Endothelial cell of umbilical vein (primary cell): ENCODE data around the gene CYBA.

ENCODE experiments used
- POLR2A ChIP-seq: IDR thresholded peaks from 2 replicates; pipeline ENCODE4 v1.6.1; 2012; ENCODE audit warnings: low read depth, mild to moderate bottlenecking, control low read depth, low read length
- POLR2AphosphoS5 ChIP-seq: IDR thresholded peaks from 2 replicates; pipeline ENCODE4 v1.6.1; 2012; ENCODE audit warnings: low read depth, mild to moderate bottlenecking, control low read depth, low read length, moderate library complexity; ENCODE audit not compliant: insufficient read depth
- TF ChIP-seq, protein P1 (sequence below), 2 donors: IDR thresholded peaks; 1 replicate in 1 of 2; 2 replicates in 1 of 2; pipeline ENCODE4 v1.5.1; 2011; ENCODE audit warnings: low read length in 2 of 2, mild to moderate bottlenecking in 2 of 2, moderate library complexity in 2 of 2, control low read depth in 1 of 2, inconsistent platforms in 1 of 2, low read depth in 1 of 2; ENCODE audit not compliant: insufficient read depth in 1 of 2; ENCODE audit errors: extremely low read depth in 1 of 2

DNA sequence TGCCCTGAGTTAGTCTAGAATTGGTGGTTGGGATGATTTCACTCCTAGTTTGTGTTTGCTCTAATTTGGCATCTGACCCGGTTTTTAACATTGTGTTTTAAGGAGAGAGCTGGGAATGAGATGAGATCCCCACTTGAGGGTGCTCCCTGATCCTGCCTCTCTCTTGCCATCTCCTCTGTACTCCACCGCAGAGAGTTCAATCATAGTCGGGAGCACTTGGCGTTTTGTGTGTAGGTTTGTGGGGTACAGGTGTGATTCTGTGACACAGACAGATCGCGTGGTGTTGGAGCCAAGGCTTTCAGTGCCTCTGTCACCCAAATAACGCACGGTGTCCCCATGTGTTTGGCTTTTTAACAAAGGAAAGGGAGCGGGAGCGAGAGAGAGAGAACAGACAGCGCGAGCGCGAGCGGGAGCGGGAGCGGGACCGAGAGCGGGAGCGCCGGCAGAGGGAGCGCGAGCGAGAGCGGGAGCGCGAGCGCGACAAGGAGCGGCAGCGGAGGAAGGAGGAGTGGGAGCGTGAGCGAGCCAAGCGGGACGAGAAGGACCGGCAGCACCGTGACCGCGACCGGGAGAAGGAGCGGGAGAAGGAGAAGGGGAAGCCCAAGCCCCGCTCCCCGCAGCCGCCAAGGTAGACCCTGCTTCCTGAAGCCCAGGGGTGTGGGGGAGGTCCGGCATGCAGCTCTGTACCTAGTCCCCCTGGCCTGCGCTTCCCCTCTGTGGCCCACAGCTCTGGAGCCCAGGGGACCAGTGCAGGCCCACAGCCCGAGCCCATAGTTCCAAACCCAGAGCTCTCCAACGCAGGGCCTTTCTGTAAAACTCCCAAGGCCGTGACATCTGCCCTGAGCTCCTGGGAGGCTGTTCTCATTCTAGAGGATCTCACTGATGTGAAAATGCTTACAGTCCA lies 39.7 kb downstream of the CYBA start:
- TF ChIP-seq POLR2A (no peak), POLR2AphosphoS5 (no peak)
- TF ChIP-seq, protein P1, sequence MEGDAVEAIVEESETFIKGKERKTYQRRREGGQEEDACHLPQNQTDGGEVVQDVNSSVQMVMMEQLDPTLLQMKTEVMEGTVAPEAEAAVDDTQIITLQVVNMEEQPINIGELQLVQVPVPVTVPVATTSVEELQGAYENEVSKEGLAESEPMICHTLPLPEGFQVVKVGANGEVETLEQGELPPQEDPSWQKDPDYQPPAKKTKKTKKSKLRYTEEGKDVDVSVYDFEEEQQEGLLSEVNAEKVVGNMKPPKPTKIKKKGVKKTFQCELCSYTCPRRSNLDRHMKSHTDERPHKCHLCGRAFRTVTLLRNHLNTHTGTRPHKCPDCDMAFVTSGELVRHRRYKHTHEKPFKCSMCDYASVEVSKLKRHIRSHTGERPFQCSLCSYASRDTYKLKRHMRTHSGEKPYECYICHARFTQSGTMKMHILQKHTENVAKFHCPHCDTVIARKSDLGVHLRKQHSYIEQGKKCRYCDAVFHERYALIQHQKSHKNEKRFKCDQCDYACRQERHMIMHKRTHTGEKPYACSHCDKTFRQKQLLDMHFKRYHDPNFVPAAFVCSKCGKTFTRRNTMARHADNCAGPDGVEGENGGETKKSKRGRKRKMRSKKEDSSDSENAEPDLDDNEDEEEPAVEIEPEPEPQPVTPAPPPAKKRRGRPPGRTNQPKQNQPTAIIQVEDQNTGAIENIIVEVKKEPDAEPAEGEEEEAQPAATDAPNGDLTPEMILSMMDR (IDR thresholded peaks at IDR 0.05; ENCODE audit: extremely low read depth in 1 of 2, insufficient read depth in 1 of 2, low read depth in 1 of 2, low read length in 2 of 2), result no peak
